Upper lobe of left lung (tissue), 6 donors: Measurements from ENCODE around the gene FCRLB. TPM values are rescaled to one million over a fixed set of nuclear protein-coding genes. Genes with fewer than 3 reads are reported as not detected.
A peak's percentile ranks its signal among the peaks of the same experiment; 100 is the strongest.
"Not testable (repeated sequence)": the region's sequence is repeated elsewhere in the genome, so short reads cannot be mapped to it uniquely, and the experiment has no call there.

Experiments used
- ATAC-seq, 2 donors: fragments of 200-7000 bp; cut with Tn5 transposase; one replicate each; pipeline ENCODE4 v1.9.1; 2022; ENCODE audit warnings: mild to moderate bottlenecking in 2 of 2, moderate library complexity in 2 of 2; ENCODE audit not compliant: low FRiP score in 2 of 2
- DNase-seq, 2 donors: peaks; one replicate each; pipeline ENCODE4 v3.0.0-alpha.2; 2019 to 2020
- H3K27ac ChIP-seq, 4 donors: fragments of 200-600 bp; sonication (generic); one replicate each; pipeline ENCODE4 v1.5.1; 2016 to 2019
- H3K27me3 ChIP-seq, 4 donors: fragments of 200-600 bp; sonication (generic); one replicate each; pipeline ENCODE4 v1.5.1; 2017 to 2019
- H3K36me3 ChIP-seq, 4 donors: fragments of 200-600 bp; sonication (generic); one replicate each; pipeline ENCODE4 v1.5.1; 2016 to 2019
- H3K4me1 ChIP-seq, 4 donors: fragments of 200-600 bp; sonication (generic); one replicate each; pipeline ENCODE4 v1.5.1; 2018 to 2019
- H3K4me3 ChIP-seq, 4 donors: fragments of 200-600 bp; sonication (generic); one replicate each; pipeline ENCODE4 v1.5.1; 2017 to 2019; ENCODE audit warnings: mild to moderate bottlenecking in 2 of 4, moderate library complexity in 1 of 4
- H3K9me3 ChIP-seq, 4 donors: fragments of 200-600 bp; sonication (generic); one replicate each; pipeline ENCODE4 v1.5.1; 2018 to 2019
- CTCF ChIP-seq, 6 experiments: fragments of 450-650 bp in 4 of 6; fragments of 200-600 bp in 2 of 6; sonication (generic) in 2 of 6; IDR thresholded peaks; one replicate each; pipeline ENCODE4 v1.5.1; 2016 to 2019; ENCODE audit warnings: antibody characterized with exemption in 6 of 6
- EP300 ChIP-seq, 4 donors: sonication (generic); formaldehyde crosslinking; IDR thresholded peaks; one replicate each; pipeline ENCODE4 v1.5.1; 2017; ENCODE audit warnings: antibody characterized with exemption in 4 of 4, control low read depth in 2 of 4
- POLR2A ChIP-seq, 4 donors: fragments of 450-650 bp; IDR thresholded peaks; one replicate each; pipeline ENCODE4 v1.5.1; 2016 to 2017; ENCODE audit warnings: antibody characterized with exemption in 4 of 4, mild to moderate bottlenecking in 2 of 4
- POLR2AphosphoS5 ChIP-seq, 2 donors: sonication (generic); formaldehyde crosslinking; IDR thresholded peaks; one replicate each; pipeline ENCODE4 v1.5.1; 2017; ENCODE audit warnings: antibody characterized with exemption in 2 of 2
- WGBS, 2 donors: methylation state at CpG; one replicate each; pipeline ENCODE4 v1.1.5; 2017 to 2018; 5-methylcytosine and 5-hydroxymethylcytosine counted together
- total RNA-seq, 6 donors: library from RNA; depleted of rRNA in 4 of 6; stranded (reverse); fragments of >200 nt in 4 of 6; gene quantifications; one replicate each; pipeline versions ENCODE4 v1.1.0 to v1.2.1, GENCODE V29; 2016 to 2021
- donor health status: DM: no; HTN: no; CAD: no; lungs with moderate emphysema.
- donor health status: DM: no; HTN: yes; CAD: no; lungs with severe emphysema.

FCRLB gene
- total RNA-seq, 6 donors from 2014 or later = 1.4 to 2.1 (median 1.7) TPM; not detected in 3

- H3K36me3 ChIP-seq = no peaks in the 10 kb centered on the region
- H3K27ac ChIP-seq = no peak overlapping the region
- TF ChIP-seq POLR2A (IDR thresholded peaks at IDR 0.05) = no peak
- no peak for TF ChIP-seq CTCF (IDR thresholded peaks at IDR 0.05)
- no peak for TF ChIP-seq POLR2AphosphoS5 (IDR thresholded peaks at IDR 0.05)
- TF ChIP-seq EP300 (IDR thresholded peaks at IDR 0.05) = no peak
- WGBS, 2 donors = 89 to 92% methylated on average over 3 of the region's 3 CpGs
- H3K27me3 ChIP-seq = no peaks in the 10 kb centered on the region
- H3K4me1 ChIP-seq = no peaks in the 10 kb centered on the region
- no peaks in the 10 kb centered on the region for H3K9me3 ChIP-seq
- DNase-seq (no peak), ATAC-seq (no peak)
- H3K4me3 ChIP-seq = no peak overlapping the region
Observed at GRCh38 chr1:161678500-161678899, 42.8 kb upstream of the FCRLB start.

- no peaks in the 10 kb centered on the region for H3K9me3 ChIP-seq
- ATAC-seq (no peak), DNase-seq (no peak)
- H3K27me3 ChIP-seq = no peaks in the 10 kb centered on the region
- no peaks in the 10 kb centered on the region for H3K4me1 ChIP-seq
- 71 to 79% methylated on average over 3 of the region's 3 CpGs for WGBS, 2 donors
- no peak for TF ChIP-seq POLR2A (IDR thresholded peaks at IDR 0.05)
- no peak for TF ChIP-seq EP300 (IDR thresholded peaks at IDR 0.05)
- no peak for TF ChIP-seq POLR2AphosphoS5 (IDR thresholded peaks at IDR 0.05)
- no peak for TF ChIP-seq CTCF (IDR thresholded peaks at IDR 0.05)
- H3K36me3 ChIP-seq = no peaks in the 10 kb centered on the region
- H3K4me3 ChIP-seq = no peak overlapping the region
- no peak overlapping the region for H3K27ac ChIP-seq
Observed at GRCh38 chr1:161681879-161682278, 39.5 kb upstream of the FCRLB start.

- no peaks in the 10 kb centered on the region for H3K9me3 ChIP-seq
- no peaks in the 10 kb centered on the region for H3K36me3 ChIP-seq
- H3K4me1 ChIP-seq = no peaks in the 10 kb centered on the region
- TF ChIP-seq EP300 (IDR thresholded peaks at IDR 0.05) (no peak), POLR2A (IDR thresholded peaks at IDR 0.05) (no peak), CTCF (IDR thresholded peaks at IDR 0.05) (no peak), POLR2AphosphoS5 (IDR thresholded peaks at IDR 0.05) (no peak)
- H3K27ac ChIP-seq = no peak overlapping the region
- ATAC-seq = no peak
- H3K27me3 ChIP-seq = no peaks in the 10 kb centered on the region
- 72 to 83% methylated on average over 3 of the region's 3 CpGs for WGBS, 2 donors
- no peak overlapping the region for H3K4me3 ChIP-seq
- DNase-seq = no peak
Observed at GRCh38 chr1:161688946-161689345, 32.4 kb upstream of the FCRLB start.

- ATAC-seq (no peak), DNase-seq (no peak)
- Histone ChIP-seq H3K4me1 (no peaks in the 10 kb centered on the region), H3K27me3 (no peaks in the 10 kb centered on the region), H3K4me3 (no peak overlapping the region), H3K27ac (no peak overlapping the region), H3K36me3 (no peaks in the 10 kb centered on the region), H3K9me3 (no peaks in the 10 kb centered on the region)
- TF ChIP-seq POLR2A (IDR thresholded peaks at IDR 0.05) = no peak
- no peak for TF ChIP-seq POLR2AphosphoS5 (IDR thresholded peaks at IDR 0.05)
- TF ChIP-seq EP300 (IDR thresholded peaks at IDR 0.05) = no peak
- TF ChIP-seq CTCF (IDR thresholded peaks at IDR 0.05) = no peak
- WGBS, 2 donors = 72 to 94% methylated on average over 3 of the region's 3 CpGs
Observed at GRCh38 chr1:161691846-161692245, 29.5 kb upstream of the FCRLB start.

GRCh38 chr1:161693020-161693712, 28.2 kb upstream of the FCRLB start:
- not testable (repeated sequence) for H3K9me3 ChIP-seq, H3K4me1 ChIP-seq, H3K27me3 ChIP-seq, H3K4me3 ChIP-seq, H3K27ac ChIP-seq, H3K36me3 ChIP-seq, ATAC-seq
- WGBS, 2 donors = 83 to 89% methylated on average over 2 to 13 of the region's 14 CpGs
- peak in 1 of 2 donors; percentile 7 for DNase-seq

- not testable (repeated sequence) for H3K4me3 ChIP-seq
Observed at GRCh38 chr1:161698302-161698701, 23.0 kb upstream of the FCRLB start.

More at GRCh38 chr1:161698302-161698701, 23.0 kb upstream of the FCRLB start:
- 95 to 98% methylated on average over 2 of the region's 2 CpGs for WGBS, 2 donors
- H3K27me3 ChIP-seq, H3K4me1 ChIP-seq, H3K36me3 ChIP-seq, H3K9me3 ChIP-seq, ATAC-seq, H3K27ac ChIP-seq, DNase-seq: not testable (repeated sequence)
